Smooth muscle cell (in vitro differentiated cells): Measurements from ENCODE around the gene MLKL. TPM values are rescaled to one million over a fixed set of nuclear protein-coding genes. Genes with fewer than 3 reads are reported as not detected.

Experiments
- DNase-seq: peaks from one replicate; lab custom pipeline; 2025; ENCODE audit not compliant: unreplicated experiment; lab: John Stamatoyannopoulos, UW
- H2AFZ ChIP-seq: fragments of 200-600 bp; sonication (generic); 2 replicates; pipeline ENCODE4 v1.6.0; 2016; ENCODE audit warnings: antibody characterized with exemption, low read depth, mild to moderate bottlenecking
- H3F3A ChIP-seq: fragments of 200-600 bp; sonication (generic); 2 replicates; pipeline ENCODE4 v1.6.0; 2017; ENCODE audit warnings: antibody characterized with exemption, low read depth
- H3K27ac ChIP-seq: fragments of 200-600 bp; sonication (generic); 2 replicates; pipeline ENCODE4 v1.5.1; 2016; ENCODE audit warnings: low read depth, mild to moderate bottlenecking
- H3K27me3 ChIP-seq: fragments of 200-600 bp; sonication (generic); 2 replicates; pipeline ENCODE4 v1.6.1; 2016; ENCODE audit warnings: low read depth, mild to moderate bottlenecking
- H3K36me3 ChIP-seq: fragments of 200-600 bp; sonication (generic); 2 replicates; pipeline ENCODE4 v1.5.1; 2016; ENCODE audit warnings: low read depth
- H3K4me1 ChIP-seq: fragments of 200-600 bp; sonication (generic); 2 replicates; pipeline ENCODE4 v1.5.1; 2016; ENCODE audit warnings: low read depth
- H3K4me2 ChIP-seq: fragments of 200-600 bp; sonication (generic); 2 replicates; pipeline ENCODE4 v1.6.0; 2016; ENCODE audit warnings: mild to moderate bottlenecking
- H3K4me3 ChIP-seq: fragments of 200-600 bp; sonication (generic); 2 replicates; pipeline ENCODE4 v1.5.1; 2016; ENCODE audit warnings: mild to moderate bottlenecking
- H3K79me2 ChIP-seq: fragments of 200-600 bp; sonication (generic); 2 replicates; pipeline ENCODE4 v1.6.0; 2016; ENCODE audit warnings: low read depth, mild to moderate bottlenecking
- H3K9ac ChIP-seq: fragments of 200-600 bp; sonication (generic); 2 replicates; pipeline ENCODE4 v1.6.0; 2016; ENCODE audit warnings: low read depth
- H3K9me3 ChIP-seq: fragments of 200-600 bp; sonication (generic); replicated peaks from 2 replicates; pipeline ENCODE4 v1.5.1; 2016; ENCODE audit warnings: low read depth
- H4K20me1 ChIP-seq: fragments of 200-600 bp; sonication (generic); 2 replicates; pipeline ENCODE4 v1.6.0; 2016; ENCODE audit warnings: low read depth
- CTCF ChIP-seq: fragments of 200-600 bp; sonication (generic); IDR thresholded peaks from 2 replicates; pipeline ENCODE4 v1.5.1; 2017; ENCODE audit warnings: borderline replicate concordance, mild to moderate bottlenecking, antibody characterized with exemption; ENCODE audit not compliant: insufficient read depth, poor library complexity, severe bottlenecking
- WGBS: methylation state at CpG from one replicate; pipeline ENCODE4 v1.1.7; 2016; ENCODE audit warnings: low lambda C conversion rate; 5-methylcytosine and 5-hydroxymethylcytosine counted together
- polyA plus RNA-seq: library from polyadenylated mRNA; unstranded; fragments of >200 nt; fragmentation: Nextera tagmentation; extraction: Ambion mirVana; gene quantifications from 2 replicates; pipeline ENCODE4 v1.2.1, GENCODE V29; 2016
- total RNA-seq: library from RNA; depleted of rRNA; stranded (reverse); fragments of >200 nt; gene quantifications from 2 replicates; pipeline ENCODE4 v1.2.3, GENCODE V29; 2014

The MLKL gene
- total and polyA plus RNA-seq, 2 experiments from 2014 or later = 4.3 to 4.6 TPM

GRCh38 chr16:74682556-74682955 lies 18.1 kb downstream of the MLKL start:
- H2AFZ ChIP-seq = no peak overlapping the region
- 87% methylated on average over 11 of the region's 11 CpGs for WGBS

DNA sequence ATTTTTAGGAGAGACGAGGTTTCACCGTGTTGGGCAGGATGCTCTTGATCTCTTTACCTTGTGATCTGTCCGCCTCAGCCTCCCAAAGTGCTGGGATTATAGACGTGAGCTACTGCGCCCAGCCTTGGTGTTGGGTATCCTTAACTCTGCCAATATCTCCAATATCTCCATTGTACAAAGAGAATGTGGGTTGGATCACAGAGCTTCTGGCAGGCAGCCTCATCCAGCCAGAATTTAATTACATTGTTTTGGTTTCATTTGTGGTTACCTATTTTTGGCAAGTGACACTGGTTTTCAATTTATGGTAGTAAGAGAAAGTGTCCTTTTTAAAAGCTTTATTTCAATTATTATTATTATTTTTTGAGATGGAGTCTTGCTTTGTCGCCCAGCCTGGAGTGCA lies 20.0 kb downstream of the MLKL start:
- Histone ChIP-seq H4K20me1 (no peaks in the 10 kb centered on the region), H3K4me3 (no peak overlapping the region), H3K9ac (no peak overlapping the region), H3K79me2 (no peaks in the 10 kb centered on the region), H3K27ac (no peak overlapping the region), H3K9me3 (no peaks in the 10 kb centered on the region), H2AFZ (no peak overlapping the region), H3K36me3 (no peaks in the 10 kb centered on the region), H3F3A (no peaks in the 10 kb centered on the region), H3K4me2 (no peak overlapping the region), H3K4me1 (no peaks in the 10 kb centered on the region), H3K27me3 (no peaks in the 10 kb centered on the region)
- TF ChIP-seq CTCF = no peak
- DNase-seq = no peak
- 97% methylated on average over 6 of the region's 6 CpGs for WGBS

More at GRCh38 chr16:74682556-74682955, 18.1 kb downstream of the MLKL start:
- no peaks in the 10 kb centered on the region for H3K27me3 ChIP-seq
- H3K4me1 ChIP-seq = no peaks in the 10 kb centered on the region
- no peak for TF ChIP-seq CTCF
- no peaks in the 10 kb centered on the region for H3F3A ChIP-seq
- H3K27ac ChIP-seq = no peak overlapping the region
- H3K4me2 ChIP-seq = no peak overlapping the region
- H3K4me3 ChIP-seq = no peak overlapping the region
- no peak for DNase-seq
- H3K36me3 ChIP-seq = no peaks in the 10 kb centered on the region
- no peaks in the 10 kb centered on the region for H4K20me1 ChIP-seq
- H3K79me2 ChIP-seq = no peaks in the 10 kb centered on the region
- no peaks in the 10 kb centered on the region for H3K9me3 ChIP-seq
- no peak overlapping the region for H3K9ac ChIP-seq

- no peak for TF ChIP-seq CTCF
- WGBS = 58% methylated on average over 2 of the region's 2 CpGs
- H3K79me2 ChIP-seq = no peaks in the 10 kb centered on the region
- no peak overlapping the region for H2AFZ ChIP-seq
- no peaks in the 10 kb centered on the region for H4K20me1 ChIP-seq
- H3K27ac ChIP-seq = no peak overlapping the region
- H3K4me1 ChIP-seq = no peaks in the 10 kb centered on the region
- no peak overlapping the region for H3K4me3 ChIP-seq
- H3K36me3 ChIP-seq = no peaks in the 10 kb centered on the region
- H3K4me2 ChIP-seq = no peak overlapping the region
- no peaks in the 10 kb centered on the region for H3F3A ChIP-seq
- H3K9ac ChIP-seq = no peak overlapping the region
- H3K27me3 ChIP-seq = no peaks in the 10 kb centered on the region
- DNase-seq = no peak
- no peaks in the 10 kb centered on the region for H3K9me3 ChIP-seq
These were observed 20.7 kb downstream of the MLKL start for GRCh38 chr16:74679983-74680382.

GRCh38 chr16:74677868-74678267 lies 22.8 kb downstream of the MLKL start:
- Histone ChIP-seq H3K4me2 (no peak overlapping the region), H3K27ac (no peak overlapping the region), H2AFZ (no peak overlapping the region), H3K4me1 (no peaks in the 10 kb centered on the region), H3K9me3 (no peaks in the 10 kb centered on the region), H3F3A (no peaks in the 10 kb centered on the region), H4K20me1 (no peaks in the 10 kb centered on the region), H3K36me3 (no peaks in the 10 kb centered on the region), H3K79me2 (no peaks in the 10 kb centered on the region), H3K9ac (no peak overlapping the region), H3K4me3 (no peak overlapping the region), H3K27me3 (no peaks in the 10 kb centered on the region)
- DNase-seq = no peak
- WGBS = 88% methylated on average over 4 of the region's 4 CpGs
- no peak for TF ChIP-seq CTCF
